ENCODE results near the gene GIPC1. TPM values are rescaled to one million over a fixed set of nuclear protein-coding genes. Genes with fewer than 3 reads are reported as not detected.

The GIPC1 gene
- total RNA-seq, 4 donors from 2014 or later, result 61.8 to 122 (median 113) TPM

DNA sequence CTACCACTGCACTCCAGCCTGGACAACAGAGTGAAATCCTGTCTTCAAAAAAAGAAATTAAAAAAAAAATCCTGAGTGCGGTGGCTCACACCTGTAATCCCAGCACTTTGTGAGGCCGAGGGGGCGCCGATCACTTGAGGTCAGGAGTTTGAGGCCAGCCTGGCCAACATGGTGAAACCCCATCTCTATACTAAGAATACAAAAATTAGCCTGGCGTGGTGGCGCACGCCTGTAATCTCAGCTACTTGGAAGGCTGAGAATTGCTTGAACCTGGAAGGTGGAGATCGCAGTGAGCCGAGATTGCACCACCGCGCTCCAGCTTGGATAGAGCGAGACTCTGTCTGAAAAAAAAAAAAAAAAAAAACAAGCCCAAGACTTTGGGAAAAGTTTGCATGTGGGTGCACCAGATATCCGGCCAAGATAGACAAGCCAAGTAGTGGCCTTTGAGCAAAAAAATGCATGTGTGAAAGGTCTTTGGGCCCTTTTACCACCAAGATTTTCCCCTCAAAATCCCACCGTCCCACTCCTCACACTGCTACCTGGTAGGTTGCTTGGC is 16.6 kb upstream of the GIPC1 start:
- Histone ChIP-seq H3K27ac (no peak overlapping the region), H3K9me3 (no peaks in the 10 kb centered on the region), H3K4me1 (peaks cover 0 to 49% (median 26%) of the 10 kb centered on the region in 4 donors), H3K4me3 (no peak overlapping the region), H3K36me3 (peaks cover 0 to 31% (median 18%) of the 10 kb centered on the region in 3 donors), H3K27me3 (no peaks in the 10 kb centered on the region)
- DNase-seq (ENCODE audit: low spot score in 2 of 2), result no peak
- WGBS, 2 donors, result 91 to 92% methylated on average over 14 of the region's 14 CpGs
- TF ChIP-seq, protein P1, sequence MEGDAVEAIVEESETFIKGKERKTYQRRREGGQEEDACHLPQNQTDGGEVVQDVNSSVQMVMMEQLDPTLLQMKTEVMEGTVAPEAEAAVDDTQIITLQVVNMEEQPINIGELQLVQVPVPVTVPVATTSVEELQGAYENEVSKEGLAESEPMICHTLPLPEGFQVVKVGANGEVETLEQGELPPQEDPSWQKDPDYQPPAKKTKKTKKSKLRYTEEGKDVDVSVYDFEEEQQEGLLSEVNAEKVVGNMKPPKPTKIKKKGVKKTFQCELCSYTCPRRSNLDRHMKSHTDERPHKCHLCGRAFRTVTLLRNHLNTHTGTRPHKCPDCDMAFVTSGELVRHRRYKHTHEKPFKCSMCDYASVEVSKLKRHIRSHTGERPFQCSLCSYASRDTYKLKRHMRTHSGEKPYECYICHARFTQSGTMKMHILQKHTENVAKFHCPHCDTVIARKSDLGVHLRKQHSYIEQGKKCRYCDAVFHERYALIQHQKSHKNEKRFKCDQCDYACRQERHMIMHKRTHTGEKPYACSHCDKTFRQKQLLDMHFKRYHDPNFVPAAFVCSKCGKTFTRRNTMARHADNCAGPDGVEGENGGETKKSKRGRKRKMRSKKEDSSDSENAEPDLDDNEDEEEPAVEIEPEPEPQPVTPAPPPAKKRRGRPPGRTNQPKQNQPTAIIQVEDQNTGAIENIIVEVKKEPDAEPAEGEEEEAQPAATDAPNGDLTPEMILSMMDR (IDR thresholded peaks at IDR 0.05), result no peak
- TF ChIP-seq POLR2A (IDR thresholded peaks at IDR 0.05), result no peak
- no peak for TF ChIP-seq EP300 (IDR thresholded peaks at IDR 0.05)

DNA sequence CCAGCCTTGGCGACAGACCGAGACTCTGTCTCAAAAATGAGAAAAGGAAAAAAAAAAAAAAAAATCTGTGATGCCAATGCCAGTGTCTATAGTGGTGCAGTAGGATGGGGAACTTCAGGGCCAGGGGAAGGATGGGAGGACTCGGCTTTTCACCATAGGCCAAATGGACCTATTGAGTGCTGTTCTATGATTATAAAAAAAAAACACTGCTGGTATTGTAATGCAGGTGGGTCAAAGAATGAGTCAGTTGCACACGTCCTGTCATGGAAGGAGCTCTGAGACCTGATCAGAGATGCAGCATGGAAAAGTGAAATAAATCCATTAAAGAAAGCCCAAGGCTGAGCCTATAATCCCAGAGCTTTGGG is 15.3 kb upstream of the GIPC1 start:
- Histone ChIP-seq H3K4me1 (peaks cover 0 to 39% (median 18%) of the 10 kb centered on the region in 4 donors), H3K4me3 (no peak overlapping the region), H3K27ac (peak overlapping the region in 2 of 4 donors; percentile 77 to 84), H3K36me3 (peaks cover 0 to 28% (median 18%) of the 10 kb centered on the region in 3 donors), H3K27me3 (no peaks in the 10 kb centered on the region), H3K9me3 (no peaks in the 10 kb centered on the region)
- TF ChIP-seq, protein P1 (IDR thresholded peaks at IDR 0.05), result no peak
- TF ChIP-seq EP300 (IDR thresholded peaks at IDR 0.05) (no peak), POLR2A (IDR thresholded peaks at IDR 0.05) (no peak)
- 78 to 85% methylated on average over 4 of the region's 4 CpGs for WGBS, 2 donors
- DNase-seq (ENCODE audit: low spot score in 2 of 2), result no peak

DNA sequence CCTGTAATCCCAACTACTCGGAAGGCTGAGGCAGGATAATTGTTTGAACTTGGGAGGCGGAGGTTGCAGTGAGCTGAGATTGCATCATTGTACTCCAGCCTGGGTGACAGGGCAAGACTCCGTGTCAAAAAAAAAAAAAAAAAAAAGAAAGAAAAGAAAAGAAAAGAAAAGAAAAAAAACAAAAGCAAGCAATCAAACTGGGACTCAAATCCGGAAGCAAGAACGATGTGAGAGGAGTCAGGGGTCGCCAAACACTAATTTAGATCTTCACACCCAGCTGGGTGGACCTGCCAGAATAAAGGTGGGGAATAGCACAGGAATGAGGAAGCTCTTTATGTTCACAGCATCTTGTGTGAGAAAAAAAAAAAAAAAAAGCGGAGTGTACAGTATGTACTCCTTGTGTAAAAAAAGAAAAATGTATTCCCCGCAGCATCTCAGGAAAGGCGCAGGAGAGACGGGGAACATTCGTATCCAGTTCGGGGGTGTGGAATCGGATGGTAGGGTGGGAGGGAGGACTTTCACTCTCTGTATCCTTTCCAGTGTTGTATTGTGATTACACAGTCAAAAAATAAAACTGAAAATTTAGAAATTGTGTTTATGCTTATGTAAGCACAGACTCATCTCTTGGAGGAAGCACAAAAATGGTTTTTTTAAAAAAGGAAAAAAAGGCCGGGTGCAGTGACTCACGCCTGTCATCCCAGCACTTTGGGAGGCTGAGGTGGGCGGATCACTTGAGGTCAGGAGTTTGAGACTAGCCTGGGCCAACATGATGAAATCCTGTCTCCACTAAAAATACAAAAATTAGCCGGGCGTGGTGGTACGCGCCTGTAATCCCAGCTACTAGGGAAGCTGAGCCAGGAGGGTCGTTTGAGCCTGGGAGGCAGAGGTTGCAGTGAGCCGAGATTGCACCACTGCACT is 14.6 kb upstream of the GIPC1 start:
- Histone ChIP-seq H3K9me3 (no peaks in the 10 kb centered on the region), H3K4me1 (peaks cover 0 to 33% (median 11%) of the 10 kb centered on the region in 4 donors), H3K4me3 (peak overlapping the region in 1 of 4 donors; percentile 21), H3K27ac (peak overlapping the region; percentile 26 to 84 (median 54)), H3K36me3 (peaks cover 0 to 22% (median 12%) of the 10 kb centered on the region in 3 donors), H3K27me3 (no peaks in the 10 kb centered on the region)
- TF ChIP-seq POLR2A (IDR thresholded peaks at IDR 0.05) (no peak), EP300 (IDR thresholded peaks at IDR 0.05) (peak; percentile 50 to 73)
- TF ChIP-seq, protein P1 (IDR thresholded peaks at IDR 0.05), result no peak
- DNase-seq (ENCODE audit: low spot score in 2 of 2), result peak; percentile 30 to 61
- WGBS, 2 donors, result 41 to 44% methylated on average over 22 of the region's 22 CpGs

DNA sequence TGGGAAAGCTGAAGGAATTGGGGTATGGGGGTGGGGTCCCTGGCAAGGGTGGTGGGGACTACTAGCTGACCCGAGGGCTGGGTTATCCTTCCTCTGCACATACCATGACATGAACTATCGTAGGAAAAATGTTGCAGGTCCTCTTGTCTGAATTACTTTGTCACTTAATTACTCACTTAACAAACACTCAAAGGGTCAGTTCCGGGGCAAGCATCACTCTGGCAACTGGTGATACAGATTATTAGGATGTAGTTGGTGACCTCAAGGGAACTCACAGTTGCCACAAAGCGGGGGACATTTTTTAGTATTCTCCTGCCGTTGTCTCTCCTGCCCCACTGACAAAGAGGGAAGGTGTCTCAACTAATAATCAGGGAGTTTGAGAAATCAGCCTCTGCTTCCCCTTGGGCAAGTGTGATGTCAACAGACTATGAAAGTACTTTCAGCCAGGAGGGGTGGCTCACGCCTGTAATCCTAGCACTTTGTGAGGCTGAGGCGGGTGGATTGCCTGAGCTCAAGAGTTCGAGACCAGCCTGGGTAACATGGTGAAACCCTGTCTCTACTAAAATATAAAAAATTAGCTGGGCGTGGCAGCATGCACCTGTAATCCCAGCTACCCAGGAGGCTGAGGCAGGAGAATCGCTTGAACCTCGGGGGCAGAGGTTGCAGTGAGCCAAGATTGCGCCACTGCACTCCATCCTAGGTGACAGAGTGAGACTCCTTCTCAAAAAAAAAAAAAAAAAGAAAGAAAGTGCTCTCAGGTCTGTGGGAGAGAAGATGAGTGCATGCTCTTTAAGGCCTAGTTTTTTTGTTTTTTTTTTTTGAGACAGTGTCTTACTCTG is 12.0 kb upstream of the GIPC1 start:
- Histone ChIP-seq H3K36me3 (no peaks in the 10 kb centered on the region), H3K9me3 (no peaks in the 10 kb centered on the region), H3K27me3 (no peaks in the 10 kb centered on the region), H3K27ac (no peak overlapping the region), H3K4me3 (no peak overlapping the region), H3K4me1 (peaks cover 0 to 22% (median 2%) of the 10 kb centered on the region in 4 donors)
- whole genome bisulfite sequencing, 2 donors, result 68 to 69% methylated on average over 12 of the region's 12 CpGs
- DNase-seq (ENCODE audit: low spot score in 2 of 2), result no peak
- TF ChIP-seq POLR2A (IDR thresholded peaks at IDR 0.05) (no peak), EP300 (IDR thresholded peaks at IDR 0.05) (no peak)
- TF ChIP-seq, protein P1 (IDR thresholded peaks at IDR 0.05), result no peak

Measured in tibial nerve (tissue), 4 donors.